HEK293 (cell line): ENCODE results near the gene CCNYL1.
"Not testable (repeated sequence)": the region's sequence is repeated elsewhere in the genome, so short reads cannot be mapped to it uniquely, and the experiment has no call there.

ENCODE experiments used
- CTCF ChIA-PET: fragments of 350-600 bp; formaldehyde crosslinking; extraction: SDS; loops from one replicate; lab custom pipeline; 2021; ENCODE audit warnings: antibody characterized with exemption; lab: Yijun Ruan, JAX
- POLR2A ChIA-PET: fragments of 300-600 bp; formaldehyde crosslinking; extraction: SDS; loops from one replicate; lab custom pipeline; 2020; ENCODE audit warnings: antibody characterized with exemption, inconsistent platforms; lab: Yijun Ruan, JAX
- H3K27ac ChIP-seq: fragments of 200-500 bp; sonication (Bioruptor generic); 2 replicates; pipeline ENCODE4 v1.5.1; 2014; ENCODE audit warnings: low read depth, low read length, control low read depth, inconsistent platforms; ENCODE audit errors: extremely low read depth
- H3K36me3 ChIP-seq, 2 experiments: fragments of 200-500 bp in 1 of 2; sonication (Bioruptor generic) in 1 of 2; 1 replicate in 1 of 2; 2 replicates in 1 of 2; pipeline ENCODE4 v1.5.1; 2014 to 2017; ENCODE audit warnings: inconsistent platforms in 2 of 2, low read length in 2 of 2; ENCODE audit not compliant: control insufficient read depth in 2 of 2, insufficient read depth in 1 of 2
- H3K4me1 ChIP-seq: fragments of 200-500 bp; sonication (Bioruptor generic); 2 replicates; pipeline ENCODE4 v1.5.1; 2014; ENCODE audit warnings: mild to moderate bottlenecking, low read length, inconsistent platforms; ENCODE audit not compliant: control insufficient read depth, insufficient read depth
- H3K4me3 ChIP-seq: 2 replicates; pipeline ENCODE4 v1.5.1; 2011; ENCODE audit warnings: low read depth, mild to moderate bottlenecking, control low read depth, low read length, moderate library complexity
- H3K9me3 ChIP-seq: fragments of 200-500 bp; sonication (Bioruptor generic); 2 replicates; pipeline ENCODE4 v1.5.1; 2014; ENCODE audit warnings: low read depth, low read length, inconsistent platforms; ENCODE audit not compliant: control insufficient read depth, insufficient read depth
- AEBP2 ChIP-seq: fragments of 450-650 bp; formaldehyde crosslinking; IDR thresholded peaks from 2 replicates; pipeline ENCODE4 v1.5.1; 2016; ENCODE audit warnings: missing biosample characterization, missing genetic modification characterization, borderline replicate concordance
- GLIS2 ChIP-seq: fragments of 450-650 bp; formaldehyde crosslinking; IDR thresholded peaks from 2 replicates; pipeline ENCODE4 v1.5.1; 2016; ENCODE audit warnings: missing biosample characterization, missing genetic modification characterization
- HOXC10 ChIP-seq: sonication (generic); formaldehyde crosslinking; IDR thresholded peaks from 2 replicates; pipeline ENCODE4 v1.8.1; 2023; ENCODE audit warnings: mild to moderate bottlenecking, missing genetic modification reagents
- HOXD13 ChIP-seq: sonication (generic); formaldehyde crosslinking; IDR thresholded peaks from 2 replicates; pipeline ENCODE4 v1.8.0; 2022; ENCODE audit warnings: missing genetic modification reagents, borderline replicate concordance
- IKZF3 ChIP-seq: fragments of 450-650 bp; IDR thresholded peaks from 2 replicates; pipeline ENCODE4 v1.5.0; 2018; ENCODE audit warnings: missing biosample characterization, mild to moderate bottlenecking, missing genetic modification characterization, moderate library complexity
- RBAK ChIP-seq: fragments of 450-650 bp; formaldehyde crosslinking; IDR thresholded peaks from 2 replicates; pipeline ENCODE4 v1.5.1; 2016; ENCODE audit warnings: missing biosample characterization, missing genetic modification characterization
- SP2 ChIP-seq: fragments of 450-650 bp; formaldehyde crosslinking; IDR thresholded peaks from 2 replicates; pipeline ENCODE4 v1.5.1; 2016; ENCODE audit warnings: missing biosample characterization, missing genetic modification characterization
- WT1 ChIP-seq: fragments of 450-650 bp; formaldehyde crosslinking; IDR thresholded peaks from 2 replicates; pipeline ENCODE4 v1.5.1; 2016; ENCODE audit warnings: missing biosample characterization, missing genetic modification characterization
- YY2 ChIP-seq: fragments of 450-650 bp; formaldehyde crosslinking; IDR thresholded peaks from 2 replicates; pipeline ENCODE4 v1.5.1; 2016; ENCODE audit warnings: missing biosample characterization, missing genetic modification characterization
- ZBTB21 ChIP-seq: fragments of 450-650 bp; formaldehyde crosslinking; IDR thresholded peaks from 2 replicates; pipeline ENCODE4 v1.5.1; 2017; ENCODE audit warnings: missing biosample characterization, missing genetic modification characterization
- ZBTB44 ChIP-seq: fragments of 450-650 bp; IDR thresholded peaks from 2 replicates; pipeline ENCODE4 v1.5.1; 2018; ENCODE audit warnings: missing biosample characterization, mild to moderate bottlenecking, missing genetic modification characterization
- ZNF114 ChIP-seq: fragments of 450-650 bp; formaldehyde crosslinking; IDR thresholded peaks from 2 replicates; pipeline ENCODE4 v1.5.0; 2017; ENCODE audit warnings: missing biosample characterization, missing genetic modification characterization
- ZNF121 ChIP-seq: fragments of 450-650 bp; formaldehyde crosslinking; IDR thresholded peaks from 2 replicates; pipeline ENCODE4 v1.5.1; 2016; ENCODE audit warnings: missing biosample characterization, missing genetic modification characterization
- ZNF133 ChIP-seq: fragments of 450-650 bp; formaldehyde crosslinking; IDR thresholded peaks from 2 replicates; pipeline ENCODE4 v1.5.1; 2016; ENCODE audit warnings: missing biosample characterization, missing genetic modification characterization
- ZNF19 ChIP-seq: fragments of 450-650 bp; formaldehyde crosslinking; IDR thresholded peaks from 2 replicates; pipeline ENCODE4; 2016; ENCODE audit warnings: missing biosample characterization, missing genetic modification characterization, low read depth
- ZNF214 ChIP-seq: fragments of 450-650 bp; formaldehyde crosslinking; IDR thresholded peaks from 2 replicates; pipeline ENCODE4 v1.5.1; 2017; ENCODE audit warnings: missing biosample characterization, mild to moderate bottlenecking, missing genetic modification characterization, borderline replicate concordance
- ZNF223 ChIP-seq: fragments of 450-650 bp; formaldehyde crosslinking; IDR thresholded peaks from 2 replicates; pipeline ENCODE4 v1.5.1; 2016; ENCODE audit warnings: missing biosample characterization, missing genetic modification characterization
- ZNF292 ChIP-seq: fragments of 450-650 bp; formaldehyde crosslinking; IDR thresholded peaks from 2 replicates; pipeline ENCODE4 v1.5.1; 2016; ENCODE audit warnings: low read depth, missing biosample characterization, missing genetic modification characterization, borderline replicate concordance
- ZNF48 ChIP-seq: fragments of 450-650 bp; formaldehyde crosslinking; IDR thresholded peaks from 2 replicates; pipeline ENCODE4 v1.5.1; 2016; ENCODE audit warnings: missing biosample characterization, missing genetic modification characterization
- ZNF529 ChIP-seq: fragments of 450-650 bp; formaldehyde crosslinking; IDR thresholded peaks from 2 replicates; pipeline ENCODE4 v1.5.1; 2017; ENCODE audit warnings: missing genetic modification characterization, missing biosample characterization; ENCODE audit not compliant: insufficient replicate concordance
- ZNF561 ChIP-seq: fragments of 450-650 bp; IDR thresholded peaks from 2 replicates; pipeline ENCODE4 v1.5.1; 2018; ENCODE audit warnings: missing biosample characterization, missing genetic modification characterization, borderline replicate concordance
- ZNF677 ChIP-seq: fragments of 450-650 bp; IDR thresholded peaks from 2 replicates; pipeline ENCODE4 v1.5.0; 2018; ENCODE audit warnings: missing biosample characterization, mild to moderate bottlenecking, missing genetic modification characterization, moderate library complexity
- ZNF707 ChIP-seq: fragments of 450-650 bp; formaldehyde crosslinking; IDR thresholded peaks from 2 replicates; pipeline ENCODE4 v1.5.1; 2016; ENCODE audit warnings: missing biosample characterization, missing genetic modification characterization
- ZSCAN16 ChIP-seq: fragments of 450-650 bp; formaldehyde crosslinking; IDR thresholded peaks from 2 replicates; pipeline ENCODE4 v1.5.1; 2016; ENCODE audit warnings: missing biosample characterization, missing genetic modification characterization

Gene CCNYL1

GRCh38 chr2:207734636-207735512, 23.4 kb downstream of the CCNYL1 start:
- POLR2A ChIA-PET, result interaction anchor here (1.2 kb wide), 1 partner anchor 23 kb away, joined by 6 read pairs; the partner anchor contains the start of gene CCNYL1
- peaks cover 0 to 23% of the 10 kb centered on the region in 2 experiments for H3K36me3 ChIP-seq
- no peak for TF ChIP-seq ZBTB21 (tag by site-specific recombination)
- TF ChIP-seq SP2, result no peak
- no peak for TF ChIP-seq ZNF48 (tag by site-specific recombination)
- TF ChIP-seq ZNF19, result no peak
- no peak for TF ChIP-seq ZNF561
- TF ChIP-seq ZNF707 (tag by site-specific recombination), result no peak
- no peak for TF ChIP-seq AEBP2 (tag by site-specific recombination)
- no peak for TF ChIP-seq IKZF3 (tag by site-specific recombination)
- TF ChIP-seq ZNF114 (tag by site-specific recombination), result no peak
- no peak overlapping the region for H3K27ac ChIP-seq
- H3K4me3 ChIP-seq, result no peak overlapping the region
- CTCF ChIA-PET, result interaction anchor here (0.5 to 2.9 kb wide), 12 partner anchors 11 to 348 kb away, joined by 3 to 13 read pairs (median 3); partner anchors contain the start of gene METTL21A
- H3K4me1 ChIP-seq, result no peaks in the 10 kb centered on the region
- no peaks in the 10 kb centered on the region for H3K9me3 ChIP-seq

- POLR2A ChIA-PET, H3K4me1 ChIP-seq, H3K4me3 ChIP-seq, H3K9me3 ChIP-seq, H3K27ac ChIP-seq: not testable (repeated sequence)
- CTCF ChIA-PET, result interaction anchor here (0.7 to 1.2 kb wide), 3 partner anchors 43 to 936 kb away, joined by 3 to 7 read pairs (median 3); no protein-coding TSS in a partner anchor
- H3K36me3 ChIP-seq, result peaks cover 0 to 18% of the 10 kb centered on the region in 2 experiments
Observed at GRCh38 chr2:207735513-207735859, 24.0 kb downstream of the CCNYL1 start.

GRCh38 chr2:207743514-207743913, 32.1 kb downstream of the CCNYL1 start:
- no peak overlapping the region for H3K27ac ChIP-seq
- TF ChIP-seq GLIS2 (tag by site-specific recombination), result no peak
- TF ChIP-seq ZNF133 (tag by site-specific recombination), result no peak
- no peak for TF ChIP-seq ZBTB21 (tag by site-specific recombination)
- no peak for TF ChIP-seq ZSCAN16 (tag by site-specific recombination)
- no peak for TF ChIP-seq HOXD13
- TF ChIP-seq WT1 (tag by site-specific recombination), result no peak
- no peak for TF ChIP-seq ZNF121 (tag by site-specific recombination)
- no peak for TF ChIP-seq ZNF223 (tag by site-specific recombination)
- no peak for TF ChIP-seq RBAK (tag by site-specific recombination)
- no peak for TF ChIP-seq HOXC10 (CRISPR knock-in tag)
- TF ChIP-seq ZNF677 (tag by site-specific recombination), result no peak
- no peak for TF ChIP-seq ZNF214 (tag by site-specific recombination)
- TF ChIP-seq ZBTB44 (tag by site-specific recombination), result no peak
- TF ChIP-seq YY2 (tag by site-specific recombination), result no peak
- no peak for TF ChIP-seq ZNF529 (tag by site-specific recombination)
- TF ChIP-seq ZNF292 (tag by site-specific recombination), result no peak
- TF ChIP-seq, all 188 proteins: peak for 0
- POLR2A ChIA-PET, result no interaction called here
- Histone ChIP-seq H3K4me3 (no peak overlapping the region), H3K4me1 (no peaks in the 10 kb centered on the region), H3K9me3 (no peaks in the 10 kb centered on the region), H3K36me3 (peaks cover 3 to 25% of the 10 kb centered on the region in 2 experiments; a peak in 2 of 3 replicates)
- CTCF ChIA-PET, result interaction anchor here (0.7 to 8.8 kb wide), 8 partner anchors 51 to 387 kb away, joined by 3 to 119 read pairs (median 4); no protein-coding TSS in a partner anchor
